ENCODE measurements around the gene OPA3. TPM values are rescaled to one million over a fixed set of nuclear protein-coding genes. Genes with fewer than 3 reads are reported as not detected.

OPA3 gene
- total RNA-seq, 1 experiment from 2014 or later = 15.2 TPM

DNA sequence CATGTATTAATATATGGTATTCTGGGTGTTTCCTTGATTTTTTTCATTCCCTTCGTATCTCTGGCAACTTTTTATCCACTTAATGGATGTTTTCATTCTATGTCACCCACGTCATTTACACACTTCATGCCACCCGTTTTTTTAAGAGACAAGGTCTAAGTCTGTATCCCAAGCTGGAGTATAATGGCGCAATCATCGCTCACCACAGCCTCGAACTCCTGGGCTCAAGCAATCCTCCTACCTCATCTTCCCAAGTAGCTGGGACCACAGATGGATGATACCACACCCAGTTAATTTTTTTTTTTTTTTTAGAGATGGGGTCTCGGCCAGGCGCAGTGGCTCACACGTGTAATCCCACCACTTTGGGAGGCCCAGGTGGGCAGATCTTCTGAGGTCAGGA lies 80.7 kb downstream of the OPA3 start:
- TF ChIP-seq EZH2 (IDR thresholded peaks at IDR 0.05; ENCODE audit: borderline replicate concordance, low read depth, low read length, poor library complexity, severe bottlenecking) = no peak
- TF ChIP-seq, protein P1, sequence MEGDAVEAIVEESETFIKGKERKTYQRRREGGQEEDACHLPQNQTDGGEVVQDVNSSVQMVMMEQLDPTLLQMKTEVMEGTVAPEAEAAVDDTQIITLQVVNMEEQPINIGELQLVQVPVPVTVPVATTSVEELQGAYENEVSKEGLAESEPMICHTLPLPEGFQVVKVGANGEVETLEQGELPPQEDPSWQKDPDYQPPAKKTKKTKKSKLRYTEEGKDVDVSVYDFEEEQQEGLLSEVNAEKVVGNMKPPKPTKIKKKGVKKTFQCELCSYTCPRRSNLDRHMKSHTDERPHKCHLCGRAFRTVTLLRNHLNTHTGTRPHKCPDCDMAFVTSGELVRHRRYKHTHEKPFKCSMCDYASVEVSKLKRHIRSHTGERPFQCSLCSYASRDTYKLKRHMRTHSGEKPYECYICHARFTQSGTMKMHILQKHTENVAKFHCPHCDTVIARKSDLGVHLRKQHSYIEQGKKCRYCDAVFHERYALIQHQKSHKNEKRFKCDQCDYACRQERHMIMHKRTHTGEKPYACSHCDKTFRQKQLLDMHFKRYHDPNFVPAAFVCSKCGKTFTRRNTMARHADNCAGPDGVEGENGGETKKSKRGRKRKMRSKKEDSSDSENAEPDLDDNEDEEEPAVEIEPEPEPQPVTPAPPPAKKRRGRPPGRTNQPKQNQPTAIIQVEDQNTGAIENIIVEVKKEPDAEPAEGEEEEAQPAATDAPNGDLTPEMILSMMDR (conservative IDR thresholded peaks at IDR 0.05; ENCODE audit: low read depth, low read length) = no peak
- H3K27ac ChIP-seq (ENCODE audit: low read depth, low read length, poor library complexity, severe bottlenecking) = no peak overlapping the region
- no peaks in the 10 kb centered on the region for H3K27me3 ChIP-seq (replicated peaks; ENCODE audit: insufficient read depth, low read depth, low read length, poor library complexity)
- BruUV-seq (replicated peaks) = no TSS peak
- POLR2A ChIA-PET (ENCODE audit: low non-redundant PET) = interaction anchor here (0.7 kb wide), 1 partner anchor 265 kb away, joined by 4 read pairs; the partner anchor contains the start of gene SIX5
- H3K9me3 ChIP-seq (ENCODE audit: low read depth, low read length, poor library complexity, severe bottlenecking) = no peaks in the 10 kb centered on the region
- no peak overlapping the region for H3K4me3 ChIP-seq (ENCODE audit: low read depth, low read length, poor library complexity, severe bottlenecking)
- H3K36me3 ChIP-seq (ENCODE audit: insufficient read depth, low read length, poor library complexity, severe bottlenecking) = no peaks in the 10 kb centered on the region
- peaks cover 4% of the 10 kb centered on the region for H3K4me1 ChIP-seq (ENCODE audit: insufficient read depth, low read length, poor library complexity, severe bottlenecking)
- CTCF ChIA-PET = interaction anchor here (1.0 kb wide), 1 partner anchor 55 kb away, joined by 6 read pairs; no protein-coding TSS in a partner anchor
- DNase-seq (ENCODE audit: low spot score) = no peak
- intact Hi-C loops (cut with micrococcal nuclease; ENCODE audit: unreplicated experiment) = no loop called here

DNA sequence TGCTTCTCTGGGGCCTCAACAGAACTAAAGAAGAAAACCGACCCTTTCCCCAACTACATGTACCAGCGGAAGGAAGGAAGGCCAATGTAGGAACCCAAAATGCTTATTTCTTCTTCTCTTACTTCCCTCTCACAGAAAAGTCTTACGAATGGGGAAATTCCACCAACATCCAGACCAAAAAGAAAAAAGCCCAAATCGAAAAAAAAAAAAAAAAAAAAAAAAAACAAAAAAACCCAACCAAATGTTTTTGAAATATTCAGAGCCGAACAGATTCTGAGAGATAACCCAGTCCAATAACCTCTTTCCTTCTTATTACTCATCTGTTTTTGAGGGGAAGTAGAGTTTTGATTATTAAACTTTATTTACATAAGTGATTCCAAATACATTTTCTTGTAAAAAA lies 82.5 kb downstream of the OPA3 start:
- Histone ChIP-seq H3K27me3 (replicated peaks; ENCODE audit: insufficient read depth, low read depth, low read length, poor library complexity) (no peaks in the 10 kb centered on the region), H3K27ac (ENCODE audit: low read depth, low read length, poor library complexity, severe bottlenecking) (no peak overlapping the region), H3K9me3 (ENCODE audit: low read depth, low read length, poor library complexity, severe bottlenecking) (no peaks in the 10 kb centered on the region), H3K4me3 (ENCODE audit: low read depth, low read length, poor library complexity, severe bottlenecking) (no peak overlapping the region), H3K36me3 (ENCODE audit: insufficient read depth, low read length, poor library complexity, severe bottlenecking) (no peaks in the 10 kb centered on the region), H3K4me1 (ENCODE audit: insufficient read depth, low read length, poor library complexity, severe bottlenecking) (peaks cover 20% of the 10 kb centered on the region)
- ChIA-PET POLR2A (ENCODE audit: low non-redundant PET) (no interaction called here), CTCF (no interaction called here)
- intact Hi-C loops (cut with micrococcal nuclease; ENCODE audit: unreplicated experiment) = no loop called here
- no peak for DNase-seq (ENCODE audit: low spot score)
- BruUV-seq (replicated peaks) = no TSS peak
- TF ChIP-seq, protein P1 (conservative IDR thresholded peaks at IDR 0.05; ENCODE audit: low read depth, low read length) = no peak
- no peak for TF ChIP-seq EZH2 (IDR thresholded peaks at IDR 0.05; ENCODE audit: borderline replicate concordance, low read depth, low read length, poor library complexity, severe bottlenecking)

GRCh38 chr19:45501730-45502014 lies 82.9 kb downstream of the OPA3 start:
- no peak overlapping the region for H3K4me3 ChIP-seq (ENCODE audit: low read depth, low read length, poor library complexity, severe bottlenecking)
- peaks cover 20% of the 10 kb centered on the region for H3K4me1 ChIP-seq (ENCODE audit: insufficient read depth, low read length, poor library complexity, severe bottlenecking)
- TF ChIP-seq, protein P1 (conservative IDR thresholded peaks at IDR 0.05; ENCODE audit: low read depth, low read length) = no peak
- TF ChIP-seq EZH2 (IDR thresholded peaks at IDR 0.05; ENCODE audit: borderline replicate concordance, low read depth, low read length, poor library complexity, severe bottlenecking) = no peak
- H3K9me3 ChIP-seq (ENCODE audit: low read depth, low read length, poor library complexity, severe bottlenecking) = no peaks in the 10 kb centered on the region
- CTCF ChIA-PET = interaction anchor here (0.7 kb wide), 1 partner anchor 23 kb away, joined by 3 read pairs; no protein-coding TSS in a partner anchor
- DNase-seq (ENCODE audit: low spot score) = no peak
- intact Hi-C loops (cut with micrococcal nuclease; ENCODE audit: unreplicated experiment) = no loop called here
- H3K27ac ChIP-seq (ENCODE audit: low read depth, low read length, poor library complexity, severe bottlenecking) = no peak overlapping the region
- H3K36me3 ChIP-seq (ENCODE audit: insufficient read depth, low read length, poor library complexity, severe bottlenecking) = no peaks in the 10 kb centered on the region
- POLR2A ChIA-PET (ENCODE audit: low non-redundant PET) = no interaction called here
- H3K27me3 ChIP-seq (replicated peaks; ENCODE audit: insufficient read depth, low read depth, low read length, poor library complexity) = no peaks in the 10 kb centered on the region
- BruUV-seq (replicated peaks) = no TSS peak
